ENCODE data around the gene CNIH3. TPM values are rescaled to one million over a fixed set of nuclear protein-coding genes. Genes with fewer than 3 reads are reported as not detected.

The CNIH3 gene
- total RNA-seq, 1 donor: 3.9 TPM

GRCh38 chr1:224749916-224750315 is 133.8 kb downstream of the CNIH3 start:
- TF ChIP-seq, protein P1, sequence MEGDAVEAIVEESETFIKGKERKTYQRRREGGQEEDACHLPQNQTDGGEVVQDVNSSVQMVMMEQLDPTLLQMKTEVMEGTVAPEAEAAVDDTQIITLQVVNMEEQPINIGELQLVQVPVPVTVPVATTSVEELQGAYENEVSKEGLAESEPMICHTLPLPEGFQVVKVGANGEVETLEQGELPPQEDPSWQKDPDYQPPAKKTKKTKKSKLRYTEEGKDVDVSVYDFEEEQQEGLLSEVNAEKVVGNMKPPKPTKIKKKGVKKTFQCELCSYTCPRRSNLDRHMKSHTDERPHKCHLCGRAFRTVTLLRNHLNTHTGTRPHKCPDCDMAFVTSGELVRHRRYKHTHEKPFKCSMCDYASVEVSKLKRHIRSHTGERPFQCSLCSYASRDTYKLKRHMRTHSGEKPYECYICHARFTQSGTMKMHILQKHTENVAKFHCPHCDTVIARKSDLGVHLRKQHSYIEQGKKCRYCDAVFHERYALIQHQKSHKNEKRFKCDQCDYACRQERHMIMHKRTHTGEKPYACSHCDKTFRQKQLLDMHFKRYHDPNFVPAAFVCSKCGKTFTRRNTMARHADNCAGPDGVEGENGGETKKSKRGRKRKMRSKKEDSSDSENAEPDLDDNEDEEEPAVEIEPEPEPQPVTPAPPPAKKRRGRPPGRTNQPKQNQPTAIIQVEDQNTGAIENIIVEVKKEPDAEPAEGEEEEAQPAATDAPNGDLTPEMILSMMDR (IDR thresholded peaks at IDR 0.05; ENCODE audit: insufficient read depth, low read depth, low read length): no peak
- DNase-seq (ENCODE audit: low read depth): no peak
- H3K4me3 ChIP-seq (ENCODE audit: low read depth, low read length): no peak overlapping the region

GRCh38 chr1:224751624-224752311 is 135.7 kb downstream of the CNIH3 start:
- TF ChIP-seq, protein P1 (IDR thresholded peaks at IDR 0.05; ENCODE audit: insufficient read depth, low read depth, low read length): no peak
- H3K4me3 ChIP-seq (ENCODE audit: low read depth, low read length): no peak overlapping the region
- no peak for DNase-seq (ENCODE audit: low read depth)

- H3K4me3 ChIP-seq (ENCODE audit: low read depth, low read length): no peak overlapping the region
- TF ChIP-seq, protein P1 (IDR thresholded peaks at IDR 0.05; ENCODE audit: insufficient read depth, low read depth, low read length): no peak
- no peak for DNase-seq (ENCODE audit: low read depth)
Measured at GRCh38 chr1:224753491-224753890, 137.4 kb downstream of the CNIH3 start.

DNA sequence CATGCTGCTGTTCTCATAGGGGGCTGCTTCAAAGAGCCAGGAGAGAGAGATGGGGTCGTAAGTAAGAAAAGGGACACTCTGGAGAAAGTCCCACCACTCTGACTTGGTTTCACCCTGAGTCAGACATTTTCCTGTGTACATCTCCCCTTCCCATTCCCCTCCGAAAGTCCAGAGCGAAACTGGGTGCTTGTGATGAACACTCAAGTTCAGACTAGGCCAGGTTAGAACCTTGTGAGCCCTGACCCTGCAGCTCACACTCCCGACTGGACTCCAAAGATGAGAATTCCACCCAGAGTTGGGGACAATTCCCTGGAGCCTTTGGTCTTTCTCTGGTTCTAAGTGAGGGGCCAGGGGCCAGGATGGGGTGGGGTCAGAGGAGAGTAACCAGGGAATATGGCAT is 139.5 kb downstream of the CNIH3 start:
- no peak for DNase-seq (ENCODE audit: low read depth)
- no peak overlapping the region for H3K4me3 ChIP-seq (ENCODE audit: low read depth, low read length)
- TF ChIP-seq, protein P1 (IDR thresholded peaks at IDR 0.05; ENCODE audit: insufficient read depth, low read depth, low read length): no peak

DNA sequence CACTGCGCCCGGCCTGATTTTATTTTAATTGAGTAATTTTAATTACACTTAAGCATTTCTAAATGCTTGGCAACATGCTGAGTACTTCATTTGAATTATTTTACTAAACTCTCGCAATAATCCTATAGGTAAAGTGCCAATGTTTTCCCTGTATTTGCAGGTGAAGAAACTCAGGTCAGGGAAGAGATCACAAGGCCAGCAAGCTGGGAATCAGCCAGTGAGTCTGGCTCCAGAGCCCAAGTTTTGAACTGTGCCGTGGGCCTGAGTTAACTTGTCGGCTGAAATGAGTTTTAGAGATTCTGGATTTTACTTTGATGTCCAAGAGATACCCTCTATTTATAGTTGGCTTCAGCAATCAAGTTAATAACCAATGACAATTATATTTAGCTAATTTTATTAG is 141.4 kb downstream of the CNIH3 start:
- no peak overlapping the region for H3K4me3 ChIP-seq (ENCODE audit: low read depth, low read length)
- TF ChIP-seq, protein P1 (IDR thresholded peaks at IDR 0.05; ENCODE audit: insufficient read depth, low read depth, low read length): no peak
- DNase-seq (ENCODE audit: low read depth): no peak

DNA sequence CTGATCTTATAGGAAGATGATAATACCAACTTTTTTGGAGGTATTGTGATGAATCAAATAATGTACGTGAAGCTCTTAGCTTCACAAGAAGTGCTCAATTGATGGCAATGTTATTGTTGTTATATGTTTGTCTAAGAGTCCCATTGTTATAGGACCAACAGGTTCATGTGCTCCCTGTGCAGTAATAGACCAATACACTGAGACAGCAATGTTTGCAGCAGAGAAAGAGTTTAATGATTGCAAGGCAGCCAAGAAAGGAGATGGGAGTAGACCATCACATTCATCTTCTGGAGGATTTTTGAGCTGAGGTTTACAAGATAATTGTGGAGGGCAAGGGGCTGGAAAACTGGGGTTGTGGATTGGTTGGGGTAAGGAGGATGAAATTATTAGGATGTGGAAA is 143.0 kb downstream of the CNIH3 start:
- no peak for DNase-seq (ENCODE audit: low read depth)
- TF ChIP-seq, protein P1 (IDR thresholded peaks at IDR 0.05; ENCODE audit: insufficient read depth, low read depth, low read length): no peak
- no peak overlapping the region for H3K4me3 ChIP-seq (ENCODE audit: low read depth, low read length)

GRCh38 chr1:224759681-224760091 is 143.6 kb downstream of the CNIH3 start:
- no peak overlapping the region for H3K4me3 ChIP-seq (ENCODE audit: low read depth, low read length)
- no peak for DNase-seq (ENCODE audit: low read depth)
- TF ChIP-seq, protein P1 (IDR thresholded peaks at IDR 0.05; ENCODE audit: insufficient read depth, low read depth, low read length): no peak

All from fibroblast of villous mesenchyme (primary cell).